HG02642 (cell line): ENCODE measurements around the gene GRIPAP1.

ENCODE experiments used
- ATAC-seq: cut with Tn5 transposase; IDR thresholded peaks from one replicate; pipeline ENCODE4 v1.9.1; 2021; ENCODE audit warnings: mild to moderate bottlenecking; ENCODE audit not compliant: unreplicated experiment, poor library complexity

GRIPAP1 gene, protein sequence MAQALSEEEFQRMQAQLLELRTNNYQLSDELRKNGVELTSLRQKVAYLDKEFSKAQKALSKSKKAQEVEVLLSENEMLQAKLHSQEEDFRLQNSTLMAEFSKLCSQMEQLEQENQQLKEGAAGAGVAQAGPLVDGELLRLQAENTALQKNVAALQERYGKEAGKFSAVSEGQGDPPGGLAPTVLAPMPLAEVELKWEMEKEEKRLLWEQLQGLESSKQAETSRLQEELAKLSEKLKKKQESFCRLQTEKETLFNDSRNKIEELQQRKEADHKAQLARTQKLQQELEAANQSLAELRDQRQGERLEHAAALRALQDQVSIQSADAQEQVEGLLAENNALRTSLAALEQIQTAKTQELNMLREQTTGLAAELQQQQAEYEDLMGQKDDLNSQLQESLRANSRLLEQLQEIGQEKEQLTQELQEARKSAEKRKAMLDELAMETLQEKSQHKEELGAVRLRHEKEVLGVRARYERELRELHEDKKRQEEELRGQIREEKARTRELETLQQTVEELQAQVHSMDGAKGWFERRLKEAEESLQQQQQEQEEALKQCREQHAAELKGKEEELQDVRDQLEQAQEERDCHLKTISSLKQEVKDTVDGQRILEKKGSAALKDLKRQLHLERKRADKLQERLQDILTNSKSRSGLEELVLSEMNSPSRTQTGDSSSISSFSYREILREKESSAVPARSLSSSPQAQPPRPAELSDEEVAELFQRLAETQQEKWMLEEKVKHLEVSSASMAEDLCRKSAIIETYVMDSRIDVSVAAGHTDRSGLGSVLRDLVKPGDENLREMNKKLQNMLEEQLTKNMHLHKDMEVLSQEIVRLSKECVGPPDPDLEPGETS

DNA sequence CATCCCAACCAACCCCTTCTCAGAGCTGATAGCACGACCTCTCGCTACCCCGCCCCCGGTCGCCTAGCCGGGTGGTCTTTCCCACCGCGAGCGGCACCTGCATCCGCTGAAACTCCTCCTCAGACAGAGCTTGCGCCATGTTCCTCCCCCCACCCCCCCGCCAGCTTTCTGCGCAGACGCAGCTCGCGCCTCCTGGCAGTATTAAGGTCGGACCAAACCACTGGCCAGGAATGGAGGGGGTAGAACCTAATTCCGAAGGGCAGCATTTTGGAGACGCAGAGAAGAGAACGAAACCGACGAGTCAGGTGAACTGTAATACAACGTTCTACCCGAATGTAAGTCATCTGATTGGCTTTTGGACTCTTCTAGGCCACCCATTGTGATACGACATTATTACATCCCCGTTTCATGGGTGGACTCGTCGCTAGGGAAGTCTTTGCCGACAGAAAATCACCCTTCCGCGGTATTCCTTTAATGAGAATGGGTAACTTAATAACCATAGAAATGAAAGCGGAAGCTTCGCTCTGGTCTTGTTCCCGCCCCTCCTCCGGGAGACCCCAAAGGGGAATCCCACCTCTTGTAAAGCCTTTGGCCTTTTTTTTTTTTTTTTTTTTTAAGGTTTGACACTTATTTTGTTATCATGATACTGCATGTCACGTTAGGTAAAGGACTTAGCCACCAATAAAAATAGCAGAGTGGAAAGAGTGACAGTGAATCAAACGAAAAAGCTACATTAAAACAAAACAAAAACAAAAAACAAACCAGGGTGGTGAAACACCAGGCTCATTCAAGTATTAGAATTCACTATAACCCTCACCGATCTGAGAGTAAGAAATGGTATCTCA lies at the start of gene GRIPAP1:
Gene GRIPAP1, minus strand, starts transcription at position 174 of the 845 bp plus-strand sequence. Its CDS starts 35 bp downstream, at position 139.
- ATAC-seq: peak; percentile 83

DNA sequence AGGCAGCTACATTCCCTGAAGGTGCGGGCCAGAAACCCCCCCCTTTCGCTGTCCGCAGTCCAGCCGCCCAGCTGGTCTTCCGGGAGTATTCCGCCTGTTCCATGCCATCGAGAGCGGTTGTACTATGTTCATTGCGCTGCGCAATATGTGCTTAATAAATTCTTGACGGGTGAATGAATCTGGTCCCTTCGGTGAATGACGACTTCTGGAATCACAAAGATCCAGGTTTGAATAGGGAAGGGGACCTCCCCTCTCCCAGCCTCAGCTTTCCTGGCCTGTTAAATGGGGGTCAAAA lies 41.9 kb upstream of the GRIPAP1 start:
- no peak for ATAC-seq

DNA sequence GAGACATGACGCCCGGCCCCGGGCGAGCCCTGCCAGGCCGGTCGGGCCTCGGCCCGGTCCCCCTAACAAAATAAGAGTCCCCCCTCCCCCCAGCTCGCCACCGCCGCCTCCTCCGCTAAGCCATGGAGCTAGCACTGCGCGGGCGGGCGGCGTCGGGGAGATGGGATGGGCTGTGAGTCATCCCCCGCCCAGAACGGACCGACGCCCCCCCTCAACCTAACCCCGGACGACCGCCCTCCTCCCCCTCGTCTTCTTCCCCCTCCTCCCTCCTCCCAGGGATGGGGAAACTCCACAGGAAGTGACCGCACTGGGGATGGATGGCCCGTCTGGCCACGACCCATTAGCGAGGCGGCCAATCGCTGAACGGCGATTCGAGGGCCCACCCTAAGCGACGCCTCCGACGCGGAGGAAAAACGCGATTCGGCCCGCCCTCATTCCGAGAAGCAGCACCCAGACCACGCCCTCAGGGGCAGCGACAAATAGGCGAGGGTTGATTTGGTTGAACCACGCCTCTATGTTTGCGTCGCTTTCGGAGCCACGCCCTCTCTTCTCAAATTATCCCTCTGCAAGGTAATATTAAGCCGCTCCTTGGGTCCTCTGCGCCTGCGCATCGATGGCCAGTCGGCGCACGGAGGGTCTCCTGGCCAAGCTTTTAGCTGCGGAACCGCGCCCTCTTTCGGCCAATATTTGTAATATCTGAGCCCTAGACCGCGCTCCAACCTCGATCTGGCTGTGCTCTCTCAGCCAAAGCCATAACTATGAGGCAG lies 41.3 kb upstream of the GRIPAP1 start, which contains the start of gene TFE3:
Gene TFE3, minus strand, starts transcription at position 138 of the 767 bp plus-strand sequence. Its CDS starts 131 bp downstream, at position 7.
- ATAC-seq: peak; percentile 93

DNA sequence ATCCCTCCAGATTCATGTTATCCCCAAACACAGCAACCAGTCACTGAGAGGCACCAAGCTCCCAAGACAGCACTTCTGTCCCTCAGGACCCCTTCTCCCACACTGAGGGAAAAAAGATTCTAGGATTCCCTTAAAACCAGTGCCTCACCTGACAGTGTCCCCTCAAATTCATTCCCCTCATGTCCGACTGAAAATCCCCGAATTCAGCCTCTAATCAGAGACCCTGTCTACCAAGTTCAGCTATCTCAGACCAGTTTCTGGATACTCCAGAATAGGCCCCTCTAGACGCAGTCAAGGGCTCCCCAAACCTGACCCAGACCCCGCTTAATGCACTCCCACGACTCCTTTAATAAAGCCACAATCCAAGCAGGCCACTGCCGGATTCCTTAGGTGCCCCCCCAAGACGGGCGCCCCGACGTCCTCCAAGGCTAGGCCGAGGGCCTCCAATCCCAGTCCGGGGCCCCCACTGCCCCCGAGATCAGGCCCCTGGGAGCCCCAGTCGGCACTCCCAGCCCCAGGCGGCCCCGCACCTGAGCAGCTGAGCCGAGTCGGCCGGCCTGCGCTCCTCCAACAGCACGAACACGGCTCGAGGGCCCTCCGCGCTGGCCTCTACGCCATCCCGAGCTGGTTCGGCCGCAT lies 40.6 kb upstream of the GRIPAP1 start:
- peak; percentile 5 for ATAC-seq

DNA sequence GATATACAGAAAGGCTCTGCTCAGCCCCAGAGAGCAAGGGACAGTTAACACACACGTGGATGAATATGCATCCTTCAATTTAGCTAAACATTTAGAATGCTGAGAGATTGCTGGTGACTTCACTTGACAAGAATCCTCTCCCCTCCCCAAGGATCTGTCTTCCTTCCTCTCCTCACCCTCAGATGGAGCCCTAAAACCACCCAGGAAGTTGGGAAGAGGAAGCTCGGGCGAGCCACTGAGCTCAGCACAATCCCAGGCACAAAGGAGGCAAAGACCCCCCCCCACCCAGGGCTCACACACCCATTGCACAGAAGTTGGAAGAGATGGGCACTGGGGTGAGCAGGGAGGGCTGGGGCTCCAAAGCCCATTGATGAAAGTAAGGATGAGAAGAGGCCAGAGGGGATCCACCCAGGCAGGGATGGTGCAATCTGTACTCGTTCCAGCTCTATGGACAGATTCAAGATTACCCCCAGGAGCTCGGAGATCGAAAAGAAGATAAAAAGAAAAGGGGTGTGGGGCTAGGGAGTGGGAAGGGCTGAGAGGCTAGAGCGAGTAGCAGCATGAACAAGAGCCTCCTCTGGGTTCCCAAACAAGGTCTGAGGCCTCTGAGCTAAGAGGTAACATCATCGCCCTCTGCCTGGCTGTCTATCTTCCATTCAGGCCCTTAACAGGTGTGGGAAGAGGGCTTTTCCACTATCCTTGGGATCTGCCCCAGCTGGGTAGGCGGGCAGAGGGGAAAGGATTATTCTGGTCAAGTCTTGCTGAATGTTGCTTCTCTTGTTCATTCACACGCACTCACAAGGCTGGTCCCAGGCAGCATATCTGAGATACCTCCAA lies 39.9 kb upstream of the GRIPAP1 start:
- no peak for ATAC-seq

DNA sequence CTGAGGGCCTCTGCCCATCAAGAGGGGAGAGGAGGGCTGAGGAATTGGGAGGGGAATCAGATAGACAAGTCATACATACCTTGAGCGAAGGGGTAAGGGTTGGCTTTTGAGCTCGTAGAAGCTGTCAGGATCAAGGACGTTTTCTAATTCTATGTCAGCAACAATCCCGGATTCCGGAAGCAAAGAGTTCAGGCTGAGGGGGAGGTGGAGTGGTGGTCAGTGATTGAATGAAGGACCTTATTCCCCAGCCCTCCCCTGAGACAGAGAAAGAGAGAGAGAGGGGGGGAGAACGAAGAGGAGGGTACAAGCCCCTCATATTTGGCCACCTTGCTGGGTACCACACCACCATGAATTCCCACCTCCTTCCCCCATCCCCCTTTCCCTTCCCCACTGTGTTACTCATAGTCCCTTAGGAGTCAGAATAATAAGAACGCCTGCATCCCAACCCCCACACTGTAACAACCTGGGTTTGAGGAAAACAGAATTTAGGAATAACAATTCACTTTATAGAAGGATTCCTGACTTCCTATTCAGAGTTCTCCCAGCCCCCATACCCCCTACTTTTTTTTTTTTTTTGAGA lies 38.4 kb upstream of the GRIPAP1 start:
- ATAC-seq: no peak

DNA sequence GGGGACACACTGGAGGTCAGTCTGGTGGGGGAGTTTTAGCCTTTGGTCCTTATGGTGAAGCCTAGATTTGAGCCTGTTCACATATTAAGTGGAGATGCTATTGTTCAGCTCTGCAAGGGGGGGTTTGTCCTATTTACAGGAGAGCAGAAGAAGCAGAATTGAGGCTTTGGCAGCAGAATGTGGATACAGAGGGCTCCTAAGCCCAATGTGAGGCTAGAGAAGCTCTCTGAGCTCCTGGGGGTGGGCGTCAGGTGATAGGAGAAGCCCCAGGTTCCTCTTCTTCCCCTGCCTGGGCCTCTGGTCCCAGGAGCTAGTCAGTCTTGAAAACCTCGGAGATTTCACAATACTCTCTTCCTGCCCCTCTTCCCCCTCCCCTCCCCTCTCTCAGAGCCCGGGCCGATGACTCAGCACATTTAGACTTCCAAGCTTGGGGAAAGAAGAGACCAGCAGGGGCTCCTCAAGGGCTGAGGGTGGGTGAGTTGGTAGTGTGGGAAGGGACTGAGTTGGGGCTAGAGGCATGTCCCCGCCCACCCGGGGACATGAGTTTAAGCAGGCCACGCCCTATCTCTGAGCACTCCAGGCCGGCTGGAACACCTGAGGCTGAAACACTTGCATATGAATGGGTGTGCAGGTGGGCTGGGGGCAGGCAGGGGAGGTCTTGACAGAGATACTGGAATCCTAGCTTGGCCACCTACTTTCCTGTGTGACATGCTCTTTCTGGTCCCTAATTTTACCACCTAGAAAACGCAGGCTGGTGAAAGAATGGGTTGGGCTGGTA lies 37.7 kb upstream of the GRIPAP1 start:
- no peak for ATAC-seq

DNA sequence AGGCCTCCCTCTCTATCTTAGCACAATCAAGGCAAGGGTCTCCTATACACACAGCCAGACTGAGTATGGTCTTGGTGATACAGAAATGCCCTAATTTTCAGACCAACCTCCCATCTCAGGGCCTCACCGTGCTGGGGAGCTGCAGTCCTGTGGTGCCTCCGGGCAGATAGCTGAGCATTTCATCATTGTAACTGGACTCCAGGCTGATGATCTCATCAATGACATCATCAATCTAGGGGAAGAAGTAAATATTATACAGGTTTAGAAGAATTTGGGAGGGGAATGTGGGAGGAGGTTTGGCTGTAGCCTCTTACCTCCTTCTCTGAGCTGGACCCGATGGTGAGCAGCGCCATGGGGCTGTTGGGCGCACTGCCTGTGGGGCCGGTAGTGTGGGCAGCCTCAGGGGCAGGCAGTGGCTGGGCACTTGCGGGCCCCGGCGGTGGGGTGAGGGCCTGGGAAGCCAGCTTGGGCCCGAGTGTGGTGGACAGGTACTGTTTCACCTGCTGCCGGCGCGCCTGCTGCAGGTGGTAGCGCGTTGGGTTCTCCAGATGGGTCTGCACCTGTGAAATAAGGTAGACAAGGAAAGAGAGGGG lies 35.9 kb upstream of the GRIPAP1 start:
- ATAC-seq: no peak

DNA sequence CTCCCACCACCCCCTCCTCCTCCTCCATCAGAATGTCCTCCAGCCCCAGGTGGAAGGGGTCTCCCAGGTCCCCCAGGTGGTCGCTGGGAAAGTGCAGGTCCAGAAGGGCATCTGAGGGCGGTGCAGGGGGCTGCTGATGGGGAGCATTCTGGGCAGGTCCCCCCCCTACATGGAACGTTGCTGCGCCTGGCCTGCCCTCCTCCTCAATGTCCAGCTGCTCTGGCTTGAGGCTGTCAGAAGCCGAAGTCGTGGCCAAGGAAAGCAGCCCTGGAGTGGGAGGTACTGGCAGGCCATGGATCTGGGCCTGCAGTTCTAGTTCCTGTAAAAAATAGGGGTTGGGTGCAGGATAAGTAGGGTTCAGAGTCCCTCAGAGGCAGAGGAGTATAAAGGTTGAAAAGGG lies 28.2 kb upstream of the GRIPAP1 start:
- no peak for ATAC-seq

DNA sequence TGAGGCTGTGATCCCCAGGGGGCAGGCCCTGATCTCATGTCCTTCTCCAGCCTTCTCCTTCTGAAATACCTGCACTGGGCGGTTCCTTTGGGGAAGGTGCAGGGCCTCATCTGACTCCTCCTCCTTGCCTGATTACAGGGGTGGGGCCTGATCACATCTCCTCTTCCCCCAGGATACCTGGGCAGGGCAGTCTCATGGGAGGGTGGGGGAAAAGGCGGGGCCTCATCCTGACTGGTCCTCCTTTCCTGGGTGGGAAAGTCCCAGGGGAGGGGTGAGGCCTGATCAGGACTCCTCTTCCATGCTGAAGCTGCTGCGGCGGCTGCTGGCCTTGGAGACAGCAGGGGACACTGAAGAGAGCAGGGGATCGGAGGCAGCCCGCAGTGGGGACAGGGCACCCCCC lies 27.8 kb upstream of the GRIPAP1 start:
- ATAC-seq: no peak

DNA sequence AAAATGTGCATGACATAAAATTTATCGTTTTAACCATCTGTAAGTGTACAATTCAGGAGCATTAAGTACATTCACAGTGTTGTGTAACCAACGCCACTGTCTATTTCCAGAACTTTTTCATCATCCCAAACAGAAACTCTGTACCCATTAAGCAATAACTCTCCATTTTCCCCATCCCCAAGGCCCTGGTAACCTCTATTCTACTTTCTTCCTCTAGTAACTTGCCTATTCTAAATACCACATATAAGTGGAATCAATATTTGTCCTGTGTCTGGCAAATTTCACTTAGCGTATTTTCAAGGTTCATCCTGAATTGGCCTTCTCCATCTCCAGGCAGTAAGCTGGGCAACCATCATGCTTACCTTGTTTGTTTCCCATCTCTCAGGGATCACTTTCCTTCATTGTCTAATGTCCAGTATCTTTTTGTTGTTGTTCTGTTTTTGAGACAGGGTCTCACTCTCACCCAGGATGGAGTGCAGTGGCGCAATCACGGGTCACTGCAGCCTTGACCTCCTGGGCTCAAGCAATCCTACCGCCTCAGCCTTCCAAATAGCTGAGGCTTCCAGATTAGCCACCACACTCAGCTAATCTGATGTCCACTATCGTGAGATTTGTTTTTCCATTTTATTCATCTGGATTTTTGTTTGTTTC lies 17.7 kb upstream of the GRIPAP1 start:
- no peak for ATAC-seq

DNA sequence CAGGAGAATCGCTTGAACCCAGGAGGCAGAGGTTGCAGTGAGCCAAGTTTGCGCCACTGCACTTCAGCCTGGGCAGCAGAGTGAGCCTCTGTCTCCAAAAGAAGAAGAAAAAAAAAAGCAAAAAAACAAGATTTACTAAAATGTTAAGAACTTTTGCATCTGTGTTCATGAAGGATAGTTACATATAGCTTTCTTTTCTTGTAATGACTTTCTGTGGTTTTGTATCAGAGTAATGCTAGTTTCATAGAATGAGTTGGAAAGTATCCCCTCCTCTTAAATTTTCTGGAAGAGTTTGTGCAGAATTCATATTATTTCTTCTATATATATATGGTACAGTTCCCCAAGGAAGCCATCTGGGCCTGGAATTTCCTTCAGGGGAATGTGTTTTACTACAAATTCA lies 17.0 kb upstream of the GRIPAP1 start:
- ATAC-seq: no peak

DNA sequence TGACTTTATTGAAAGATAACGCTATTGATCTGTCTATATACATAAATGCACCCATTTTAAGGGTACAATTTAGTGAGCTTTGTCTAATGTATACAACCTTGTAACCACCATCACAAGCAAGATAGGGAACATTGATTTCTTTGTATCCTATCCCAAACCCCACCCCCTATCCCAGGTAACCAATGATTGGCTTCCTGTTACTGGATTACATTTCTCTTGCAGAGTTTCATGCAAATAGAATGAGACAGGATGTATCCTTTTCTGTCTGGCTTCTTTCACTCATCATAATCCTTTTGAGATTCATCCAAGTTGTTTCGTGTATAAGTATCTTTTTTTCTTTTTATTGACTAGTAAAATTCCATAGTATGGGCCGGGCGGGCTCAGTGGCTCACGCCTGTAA lies 1.6 kb upstream of the GRIPAP1 start:
- ATAC-seq: no peak

DNA sequence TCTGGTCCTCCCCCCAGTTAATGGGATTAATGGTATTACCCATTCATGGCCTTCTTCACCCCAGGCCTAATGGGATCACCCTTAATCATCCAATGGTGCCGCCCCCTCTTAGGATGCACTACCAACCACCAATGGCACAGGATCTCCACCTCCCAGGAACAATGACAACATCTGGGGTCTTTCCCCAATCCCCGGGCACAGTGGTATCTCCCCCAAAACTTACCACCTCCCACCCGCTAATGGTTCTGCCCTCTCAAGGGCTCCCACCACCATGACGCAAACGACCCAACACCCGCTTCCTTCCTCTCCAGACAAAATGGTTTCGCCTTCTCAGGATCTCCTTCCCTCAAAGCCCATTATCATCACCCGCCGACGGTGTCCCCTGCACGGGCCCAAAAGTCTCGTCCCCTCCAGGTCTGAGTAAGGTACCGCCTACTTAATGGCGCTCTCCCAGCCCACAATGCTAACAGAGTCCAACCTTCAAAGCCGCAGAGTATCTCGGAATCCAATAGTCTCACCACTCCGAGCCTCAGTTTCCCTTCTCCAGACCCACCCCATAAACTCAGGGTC lies 458 bp downstream of the GRIPAP1 start:
- ATAC-seq: peak; percentile 40

DNA sequence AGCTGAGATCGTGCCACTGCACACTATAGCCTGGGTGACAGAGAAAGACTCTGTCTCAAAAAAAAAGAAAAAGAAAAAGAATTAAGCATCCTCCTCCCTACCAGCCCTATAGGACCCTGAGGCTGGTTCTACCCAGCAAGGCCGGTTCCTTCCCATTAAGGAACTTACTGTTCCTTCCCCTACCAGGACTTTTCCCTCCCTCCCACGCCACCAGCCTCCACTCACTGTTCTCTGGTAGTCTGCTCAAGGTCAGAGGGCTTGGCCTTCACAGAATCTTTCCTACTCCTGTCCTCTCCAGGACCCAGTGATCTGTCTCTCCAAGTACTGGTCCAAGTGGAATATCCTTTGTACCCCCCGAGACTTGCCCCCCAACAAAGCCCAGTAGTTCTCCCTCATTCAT lies 1.4 kb downstream of the GRIPAP1 start:
- ATAC-seq: no peak

DNA sequence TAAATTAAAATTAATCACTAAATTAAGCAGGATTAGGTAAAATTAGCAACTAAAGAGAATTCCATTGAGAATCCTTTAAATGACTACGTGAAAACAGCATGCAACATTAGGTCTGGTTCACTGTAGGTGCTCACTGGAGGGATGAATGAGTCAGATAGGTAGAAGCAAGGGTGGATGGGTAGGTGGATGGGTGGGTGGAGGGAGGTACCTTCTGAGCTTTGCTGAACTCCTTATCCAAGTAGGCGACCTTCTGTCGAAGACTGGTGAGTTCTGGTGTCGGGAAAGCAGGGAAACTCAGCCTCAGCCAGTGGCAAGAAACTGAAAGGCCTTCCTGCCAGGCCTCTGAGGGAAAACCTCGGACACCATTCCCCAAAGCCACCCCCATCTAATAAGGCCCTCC lies 3.0 kb downstream of the GRIPAP1 start:
- ATAC-seq: no peak
